H9 (cell line): Measurements from ENCODE around the gene CCR2. TPM values are rescaled to one million over a fixed set of nuclear protein-coding genes. Genes with fewer than 3 reads are reported as not detected.

Experiments used
- DNase-seq: peaks from one replicate; pipeline ENCODE4 v3.0.0-alpha.2; 2017
- H2AFZ ChIP-seq: one replicate; pipeline ENCODE4 v1.6.1; 2013; ENCODE audit warnings: mild to moderate bottlenecking, low read length, control low read depth, moderate library complexity
- H2AK5ac ChIP-seq: 2 replicates; pipeline ENCODE4 v1.6.1; 2013; ENCODE audit warnings: low read length, control low read depth, mixed read lengths; ENCODE audit not compliant: insufficient read length
- H2BK120ac ChIP-seq: one replicate; pipeline ENCODE4 v1.6.1; 2013; ENCODE audit warnings: low read depth, mild to moderate bottlenecking, low read length, control low read depth, inconsistent platforms; ENCODE audit not compliant: poor library complexity, severe bottlenecking
- H2BK12ac ChIP-seq: 2 replicates; pipeline ENCODE4 v1.6.1; 2013; ENCODE audit warnings: low read length, control low read depth, mixed read lengths, low read depth; ENCODE audit not compliant: insufficient read length
- H2BK15ac ChIP-seq: 2 replicates; pipeline ENCODE4 v1.6.1; 2013; ENCODE audit warnings: low read depth, low read length, control low read depth
- H2BK20ac ChIP-seq: one replicate; pipeline ENCODE4 v1.6.1; 2013; ENCODE audit warnings: low read depth, mild to moderate bottlenecking, low read length, control low read depth, inconsistent platforms; ENCODE audit not compliant: poor library complexity, severe bottlenecking
- H2BK5ac ChIP-seq: 2 replicates; pipeline ENCODE4 v1.6.1; 2013; ENCODE audit warnings: low read length, control low read depth, mixed read lengths; ENCODE audit not compliant: insufficient read length
- H3K14ac ChIP-seq: 2 replicates; pipeline ENCODE4 v1.6.1; 2013; ENCODE audit warnings: low read length, control low read depth; ENCODE audit not compliant: insufficient read depth
- H3K18ac ChIP-seq: 2 replicates; pipeline ENCODE4 v1.6.1; 2013; ENCODE audit warnings: low read depth, mild to moderate bottlenecking, mixed read lengths, low read length, control low read depth; ENCODE audit not compliant: insufficient read length
- H3K23ac ChIP-seq: 2 replicates; pipeline ENCODE4 v1.6.1; 2013; ENCODE audit warnings: low read length, control low read depth, mixed read lengths, low read depth; ENCODE audit not compliant: insufficient read length
- H3K23me2 ChIP-seq: 2 replicates; pipeline ENCODE4 v1.6.1; 2013; ENCODE audit warnings: low read depth, mild to moderate bottlenecking, mixed read lengths, low read length, control low read depth; ENCODE audit not compliant: insufficient read length, poor library complexity, severe bottlenecking
- H3K27ac ChIP-seq: 2 replicates; pipeline ENCODE4 v1.5.1; 2013; ENCODE audit warnings: low read length, control low read depth, mixed read lengths, low read depth; ENCODE audit not compliant: insufficient read length
- H3K27me3 ChIP-seq: 2 replicates; pipeline ENCODE4 v1.6.1; 2013; ENCODE audit warnings: low read length, control low read depth, inconsistent platforms; ENCODE audit not compliant: insufficient read depth
- H3K4ac ChIP-seq: 2 replicates; pipeline ENCODE4 v1.6.1; 2013; ENCODE audit warnings: low read depth, mild to moderate bottlenecking, control low read depth, inconsistent platforms, low read length, moderate library complexity
- H3K4me1 ChIP-seq: 2 replicates; pipeline ENCODE4 v1.6.1; 2013; ENCODE audit warnings: low read length, control low read depth, inconsistent platforms; ENCODE audit not compliant: insufficient read depth
- H3K4me2 ChIP-seq: 2 replicates; pipeline ENCODE4 v1.6.1; 2013; ENCODE audit warnings: low read length, control low read depth, mixed read lengths; ENCODE audit not compliant: insufficient read length, insufficient read depth
- H3K56ac ChIP-seq: 2 replicates; pipeline ENCODE4 v1.6.1; 2013; ENCODE audit warnings: low read depth, mild to moderate bottlenecking, mixed read lengths, low read length, control low read depth; ENCODE audit not compliant: insufficient read length
- H3K79me1 ChIP-seq: 2 replicates; pipeline ENCODE4 v1.6.1; 2013; ENCODE audit warnings: low read depth, mild to moderate bottlenecking, moderate library complexity, low read length, control low read depth, inconsistent platforms; ENCODE audit not compliant: insufficient read depth, poor library complexity, severe bottlenecking
- H3K79me2 ChIP-seq: 2 replicates; pipeline ENCODE4 v1.6.1; 2013; ENCODE audit warnings: low read length, control low read depth, inconsistent platforms; ENCODE audit not compliant: insufficient read depth
- H3K9ac ChIP-seq: 2 replicates; pipeline ENCODE4 v1.6.1; 2013; ENCODE audit warnings: low read length, control low read depth, mixed read lengths; ENCODE audit not compliant: insufficient read length; ENCODE audit errors: extremely low read depth
- H3K9me3 ChIP-seq: one replicate; pipeline ENCODE4 v1.6.1; 2013; ENCODE audit warnings: low read depth, low read length, inconsistent platforms; ENCODE audit not compliant: control insufficient read depth
- H3T11ph ChIP-seq: one replicate; pipeline ENCODE4 v1.6.1; 2013; ENCODE audit warnings: mild to moderate bottlenecking, low read length, control low read depth, inconsistent platforms
- H4K20me1 ChIP-seq: one replicate; pipeline ENCODE4 v1.6.1; 2013; ENCODE audit not compliant: control insufficient read depth, insufficient read length, insufficient read depth
- H4K5ac ChIP-seq: 2 replicates; pipeline ENCODE4 v1.6.1; 2013; ENCODE audit warnings: low read depth, mild to moderate bottlenecking, mixed read lengths, low read length, control low read depth; ENCODE audit not compliant: insufficient read length
- H4K8ac ChIP-seq: replicated peaks from 2 replicates; pipeline ENCODE4 v1.6.1; 2013; ENCODE audit warnings: low read length, control low read depth, mixed read lengths, low read depth; ENCODE audit not compliant: insufficient read length
- H4K91ac ChIP-seq: 2 replicates; pipeline ENCODE4 v1.6.1; 2013; ENCODE audit warnings: low read depth, mild to moderate bottlenecking, moderate library complexity, mixed read lengths, low read length, control low read depth; ENCODE audit not compliant: insufficient read length
- H3K27ac Mint-ChIP-seq, 3 experiments: 2 replicates in 2 of 3; 3 replicates in 1 of 3; pipeline ENCODE4 v1.8.0; 2020 to 2021; ENCODE audit warnings: mixed read lengths in 3 of 3, mild to moderate bottlenecking in 1 of 3, moderate library complexity in 1 of 3
- H3K27me3 Mint-ChIP-seq: 2 replicates; pipeline ENCODE4 v1.8.0; 2021; ENCODE audit warnings: low read depth, mild to moderate bottlenecking, moderate library complexity, mixed read lengths
- H3K36me3 Mint-ChIP-seq, 3 experiments: 2 replicates in 2 of 3; 3 replicates in 1 of 3; pipeline ENCODE4 v1.8.0; 2020 to 2021; ENCODE audit warnings: low read depth in 3 of 3, mixed read lengths in 3 of 3; ENCODE audit not compliant: insufficient read depth in 1 of 3
- H3K4me1 Mint-ChIP-seq, 2 experiments: 2 replicates each; pipeline ENCODE4 v1.8.0; 2020; ENCODE audit warnings: mixed read lengths in 2 of 2
- H3K4me3 Mint-ChIP-seq, 2 experiments: 2 replicates in 1 of 2; 3 replicates in 1 of 2; pipeline ENCODE4 v1.8.0; 2020 to 2021; ENCODE audit warnings: mild to moderate bottlenecking in 2 of 2, mixed read lengths in 2 of 2, moderate library complexity in 1 of 2
- H3K9me3 Mint-ChIP-seq, 2 experiments: 2 replicates in 1 of 2; 3 replicates in 1 of 2; pipeline ENCODE4 v1.8.0; 2020; ENCODE audit warnings: mild to moderate bottlenecking in 2 of 2, mixed read lengths in 2 of 2, moderate library complexity in 1 of 2
- CTCF ChIP-seq: fragments of 200-600 bp; sonication (generic); conservative IDR thresholded peaks from 3 replicates; pipeline ENCODE4 v1.8.0; 2021; ENCODE audit warnings: antibody characterized with exemption, mild to moderate bottlenecking
- WGBS: extraction: QIAGEN DNeasy Blood & Tissue Kit; methylation state at CpG from one replicate; pipeline ENCODE4 v1.1.7; 2013; ENCODE audit warnings: missing lambda C conversion rate, low lambda C conversion rate, mixed read lengths; ENCODE audit not compliant: insufficient read length; ENCODE audit errors: extremely low coverage; 5-methylcytosine and 5-hydroxymethylcytosine counted together
- total RNA-seq: library from RNA; stranded (reverse); gene quantifications from 2 replicates; pipeline ENCODE4 v1.2.1, GENCODE V29; 2021

The CCR2 gene
- total RNA-seq, 1 experiment from 2014 or later = not detected

GRCh38 chr3:46399557-46399956, 45.6 kb downstream of the CCR2 start:
- no peak overlapping the region for H2BK20ac ChIP-seq
- Mint-ChIP-seq H3K27ac (no peak overlapping the region), H3K4me1 (peaks cover 0 to 3% of the 10 kb centered on the region in 2 experiments; a peak in 1 of 4 replicates), H3K36me3 (no peaks in the 10 kb centered on the region), H3K4me3 (no peak overlapping the region), H3K9me3 (no peaks in the 10 kb centered on the region), H3K27me3 (peaks cover 8% of the 10 kb centered on the region)
- 100% methylated on average over 1 of the region's 2 CpGs for WGBS
- H4K91ac ChIP-seq = no peak overlapping the region
- no peak overlapping the region for H3K4ac ChIP-seq
- H2BK5ac ChIP-seq = no peak overlapping the region
- no peak overlapping the region for H2BK120ac ChIP-seq
- no peak overlapping the region for H2AK5ac ChIP-seq
- H3K18ac ChIP-seq = no peak overlapping the region
- no peak overlapping the region for H2BK12ac ChIP-seq
- no peaks in the 10 kb centered on the region for H3K4me1 ChIP-seq
- no peak overlapping the region for H4K8ac ChIP-seq
- no peak overlapping the region for H2AFZ ChIP-seq
- no peak for TF ChIP-seq CTCF
- no peak overlapping the region for H3T11ph ChIP-seq
- H3K79me1 ChIP-seq = no peaks in the 10 kb centered on the region
- no peak overlapping the region for H3K14ac ChIP-seq
- H3K4me2 ChIP-seq = no peak overlapping the region
- no peak overlapping the region for H4K5ac ChIP-seq
- no peaks in the 10 kb centered on the region for H3K9me3 ChIP-seq
- no peak overlapping the region for H3K27ac ChIP-seq
- no peaks in the 10 kb centered on the region for H3K27me3 ChIP-seq
- H3K56ac ChIP-seq = no peak overlapping the region
- H4K20me1 ChIP-seq = no peaks in the 10 kb centered on the region
- H3K23me2 ChIP-seq = no peaks in the 10 kb centered on the region
- no peaks in the 10 kb centered on the region for H3K79me2 ChIP-seq
- H3K9ac ChIP-seq = no peak overlapping the region
- no peak overlapping the region for H2BK15ac ChIP-seq
- no peak overlapping the region for H3K23ac ChIP-seq
- no peak for DNase-seq
